Keratinocyte (primary cell): ENCODE data around the gene UMODL1.

Source experiments
- EZH2 ChIP-seq: IDR thresholded peaks from one replicate; pipeline ENCODE4 v1.6.1; 2012; ENCODE audit warnings: inconsistent platforms, mild to moderate bottlenecking, low read length, moderate library complexity
- TF ChIP-seq, protein P1 (sequence below), 3 experiments: IDR thresholded peaks in 1 of 3; conservative IDR thresholded peaks in 1 of 3; optimal IDR thresholded peaks in 1 of 3; 2 replicates in 2 of 3; 3 replicates in 1 of 3; pipeline versions ENCODE3 to v1.5.1; 2011; ENCODE audit warnings: low read length in 3 of 3, mild to moderate bottlenecking in 3 of 3, moderate library complexity in 2 of 3, control low read depth in 1 of 3, inconsistent platforms in 1 of 3; ENCODE audit not compliant: insufficient read depth in 2 of 3; ENCODE audit errors: extremely low read depth in 1 of 3

DNA sequence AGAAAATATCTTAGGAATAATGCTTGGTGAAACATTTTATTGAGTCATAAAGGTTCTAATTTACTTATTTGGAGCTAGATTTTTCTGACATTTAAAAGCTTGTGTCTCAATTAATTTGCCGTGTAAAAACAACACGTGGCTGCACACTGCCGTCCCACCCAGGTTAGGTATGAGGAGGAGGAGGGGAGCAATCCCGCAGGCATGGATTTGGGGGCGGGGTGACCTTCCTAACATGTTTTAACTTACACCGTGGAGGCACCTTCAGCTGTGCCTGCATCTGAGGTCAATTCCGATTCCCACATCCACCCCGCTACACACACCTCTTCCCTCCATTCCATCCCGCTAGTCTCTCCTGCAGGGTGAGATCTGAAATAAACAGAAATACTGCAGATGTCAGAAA lies 28.5 kb upstream of the UMODL1 start:
- TF ChIP-seq, protein P1, sequence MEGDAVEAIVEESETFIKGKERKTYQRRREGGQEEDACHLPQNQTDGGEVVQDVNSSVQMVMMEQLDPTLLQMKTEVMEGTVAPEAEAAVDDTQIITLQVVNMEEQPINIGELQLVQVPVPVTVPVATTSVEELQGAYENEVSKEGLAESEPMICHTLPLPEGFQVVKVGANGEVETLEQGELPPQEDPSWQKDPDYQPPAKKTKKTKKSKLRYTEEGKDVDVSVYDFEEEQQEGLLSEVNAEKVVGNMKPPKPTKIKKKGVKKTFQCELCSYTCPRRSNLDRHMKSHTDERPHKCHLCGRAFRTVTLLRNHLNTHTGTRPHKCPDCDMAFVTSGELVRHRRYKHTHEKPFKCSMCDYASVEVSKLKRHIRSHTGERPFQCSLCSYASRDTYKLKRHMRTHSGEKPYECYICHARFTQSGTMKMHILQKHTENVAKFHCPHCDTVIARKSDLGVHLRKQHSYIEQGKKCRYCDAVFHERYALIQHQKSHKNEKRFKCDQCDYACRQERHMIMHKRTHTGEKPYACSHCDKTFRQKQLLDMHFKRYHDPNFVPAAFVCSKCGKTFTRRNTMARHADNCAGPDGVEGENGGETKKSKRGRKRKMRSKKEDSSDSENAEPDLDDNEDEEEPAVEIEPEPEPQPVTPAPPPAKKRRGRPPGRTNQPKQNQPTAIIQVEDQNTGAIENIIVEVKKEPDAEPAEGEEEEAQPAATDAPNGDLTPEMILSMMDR (optimal IDR thresholded peaks at IDR 0.05 in 1 of 3, IDR thresholded peaks at IDR 0.05 in 1 of 3, conservative IDR thresholded peaks at IDR 0.05 in 1 of 3; ENCODE audit: extremely low read depth in 1 of 3, insufficient read depth in 2 of 3, low read length in 3 of 3): no peak
- no peak for TF ChIP-seq EZH2
